Measurements from ENCODE around the gene RRAS2.

DNA sequence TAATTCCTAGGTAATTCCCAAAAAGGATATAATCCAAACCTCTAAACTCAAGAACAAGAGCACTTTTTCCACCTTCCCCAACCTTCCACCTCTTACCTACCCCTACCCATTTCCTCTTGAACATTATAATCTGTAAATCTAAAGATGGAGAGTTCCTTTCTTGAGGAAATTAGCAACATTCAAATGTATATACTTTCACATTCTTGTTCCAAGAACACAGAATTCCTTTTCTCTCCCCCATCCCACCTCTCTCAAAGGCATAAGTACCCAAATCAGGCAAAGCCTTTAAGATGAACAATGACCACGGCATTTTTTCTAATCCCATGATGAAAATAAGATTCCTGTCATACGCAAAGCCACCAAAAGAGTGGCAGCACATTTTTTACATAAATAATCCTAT is 18.3 kb downstream of the RRAS2 start:
- TF ChIP-seq, protein P1, sequence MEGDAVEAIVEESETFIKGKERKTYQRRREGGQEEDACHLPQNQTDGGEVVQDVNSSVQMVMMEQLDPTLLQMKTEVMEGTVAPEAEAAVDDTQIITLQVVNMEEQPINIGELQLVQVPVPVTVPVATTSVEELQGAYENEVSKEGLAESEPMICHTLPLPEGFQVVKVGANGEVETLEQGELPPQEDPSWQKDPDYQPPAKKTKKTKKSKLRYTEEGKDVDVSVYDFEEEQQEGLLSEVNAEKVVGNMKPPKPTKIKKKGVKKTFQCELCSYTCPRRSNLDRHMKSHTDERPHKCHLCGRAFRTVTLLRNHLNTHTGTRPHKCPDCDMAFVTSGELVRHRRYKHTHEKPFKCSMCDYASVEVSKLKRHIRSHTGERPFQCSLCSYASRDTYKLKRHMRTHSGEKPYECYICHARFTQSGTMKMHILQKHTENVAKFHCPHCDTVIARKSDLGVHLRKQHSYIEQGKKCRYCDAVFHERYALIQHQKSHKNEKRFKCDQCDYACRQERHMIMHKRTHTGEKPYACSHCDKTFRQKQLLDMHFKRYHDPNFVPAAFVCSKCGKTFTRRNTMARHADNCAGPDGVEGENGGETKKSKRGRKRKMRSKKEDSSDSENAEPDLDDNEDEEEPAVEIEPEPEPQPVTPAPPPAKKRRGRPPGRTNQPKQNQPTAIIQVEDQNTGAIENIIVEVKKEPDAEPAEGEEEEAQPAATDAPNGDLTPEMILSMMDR (IDR thresholded peaks at IDR 0.05) = no peak
- TF ChIP-seq POLR2A (IDR thresholded peaks at IDR 0.05) (no peak), EP300 (IDR thresholded peaks at IDR 0.05; ENCODE audit: low read depth) (no peak), POLR2AphosphoS5 (IDR thresholded peaks at IDR 0.05) (no peak)

Data from transverse colon (tissue), 4 donors.